ENCODE data around the gene KRTAP10-4.
A peak's percentile ranks its signal among the peaks of the same experiment; 100 is the strongest.
"Not testable (repeated sequence)": the region's sequence is repeated elsewhere in the genome, so short reads cannot be mapped to it uniquely, and the experiment has no call there.

Gene KRTAP10-4, protein sequence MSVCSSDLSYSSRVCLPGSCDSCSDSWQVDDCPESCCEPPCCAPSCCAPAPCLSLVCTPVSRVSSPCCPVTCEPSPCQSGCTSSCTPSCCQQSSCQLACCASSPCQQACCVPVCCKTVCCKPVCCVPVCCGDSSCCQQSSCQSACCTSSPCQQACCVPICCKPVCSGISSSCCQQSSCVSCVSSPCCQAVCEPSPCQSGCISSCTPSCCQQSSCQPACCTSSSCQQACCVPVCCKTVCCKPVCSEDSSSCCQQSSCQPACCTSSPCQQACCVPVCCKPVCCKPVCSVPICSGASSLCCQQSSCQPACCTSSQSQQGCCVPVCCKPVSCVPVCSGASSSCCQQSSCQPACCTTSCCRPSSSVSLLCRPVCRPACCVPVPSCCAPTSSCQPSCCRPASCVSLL

DNA sequence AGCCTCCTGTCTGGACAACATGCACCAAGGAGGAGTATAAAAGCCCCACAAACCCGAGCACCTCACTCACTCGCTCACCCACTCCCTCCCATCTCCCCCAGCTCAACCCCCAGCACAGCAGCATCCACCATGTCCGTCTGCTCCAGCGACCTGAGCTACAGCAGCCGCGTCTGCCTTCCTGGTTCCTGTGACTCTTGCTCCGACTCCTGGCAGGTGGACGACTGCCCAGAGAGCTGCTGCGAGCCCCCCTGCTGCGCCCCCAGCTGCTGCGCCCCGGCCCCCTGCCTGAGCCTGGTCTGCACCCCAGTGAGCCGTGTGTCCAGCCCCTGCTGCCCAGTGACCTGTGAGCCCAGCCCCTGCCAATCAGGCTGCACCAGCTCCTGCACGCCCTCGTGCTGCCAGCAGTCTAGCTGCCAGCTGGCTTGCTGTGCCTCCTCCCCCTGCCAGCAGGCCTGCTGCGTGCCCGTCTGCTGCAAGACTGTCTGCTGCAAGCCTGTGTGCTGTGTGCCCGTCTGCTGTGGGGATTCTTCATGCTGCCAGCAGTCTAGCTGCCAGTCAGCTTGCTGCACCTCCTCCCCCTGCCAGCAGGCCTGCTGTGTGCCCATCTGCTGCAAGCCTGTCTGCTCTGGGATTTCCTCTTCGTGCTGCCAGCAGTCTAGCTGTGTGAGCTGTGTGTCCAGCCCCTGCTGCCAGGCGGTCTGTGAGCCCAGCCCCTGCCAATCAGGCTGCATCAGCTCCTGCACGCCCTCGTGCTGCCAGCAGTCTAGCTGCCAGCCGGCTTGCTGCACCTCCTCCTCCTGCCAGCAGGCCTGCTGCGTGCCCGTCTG is at the start of gene KRTAP10-4:
TSS of gene KRTAP10-4 (plus strand) at position 100 of the 827 bp plus-strand sequence. CDS start at position 130, 30 bp downstream.
- ATAC-seq, result not testable (repeated sequence)

DNA sequence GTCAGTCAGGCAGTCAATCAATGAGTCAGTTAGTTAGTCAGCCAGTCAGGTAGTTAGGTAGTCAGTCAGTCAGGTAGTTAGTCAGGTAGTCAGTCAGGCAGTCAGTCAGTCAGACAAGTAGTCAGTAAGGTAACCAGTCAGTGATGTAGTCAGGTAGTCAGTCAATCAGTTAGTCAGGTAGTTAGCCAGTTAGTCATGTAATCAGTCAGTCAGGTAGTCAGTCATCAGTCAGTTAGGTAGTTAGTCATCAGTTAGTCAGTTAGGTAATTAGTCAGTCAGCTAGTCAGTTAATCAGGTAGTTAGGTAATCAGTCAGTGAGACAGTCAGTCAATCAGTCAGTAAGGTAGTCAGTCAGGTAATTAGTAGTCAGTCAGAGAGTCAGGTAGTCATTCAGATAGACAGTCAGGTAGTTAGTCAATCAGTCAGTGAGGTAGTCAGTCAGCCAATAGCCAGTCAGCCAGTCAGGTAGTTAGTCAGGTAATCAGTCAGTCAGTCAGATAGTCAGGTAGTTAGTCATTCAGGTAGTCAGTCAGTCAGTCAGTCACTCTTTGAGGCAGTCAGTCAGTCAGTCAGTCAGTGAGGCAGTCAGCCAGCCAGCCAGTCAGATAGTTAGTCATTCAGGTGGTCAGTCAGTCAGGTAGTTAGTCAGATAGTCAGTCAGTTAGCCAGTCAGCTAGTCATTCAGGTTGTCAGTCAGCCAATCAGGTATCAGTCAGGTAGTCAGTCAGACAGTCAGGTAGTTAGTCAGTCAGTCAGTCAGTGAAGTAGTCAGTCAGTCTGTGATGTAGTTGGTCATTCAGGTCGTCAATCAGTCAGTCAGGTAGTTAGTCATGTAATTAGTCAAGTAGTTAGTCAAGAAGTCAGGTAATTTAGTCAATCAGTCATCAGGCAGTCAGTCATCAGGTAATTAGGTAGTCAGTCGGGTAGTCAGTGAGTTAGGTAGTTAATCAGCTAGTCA is 48.8 kb upstream of the KRTAP10-4 start:
- Mint-ChIP-seq H3K4me1 (no peaks in the 10 kb centered on the region), H3K9me3 (no peaks in the 10 kb centered on the region), H3K27me3 (peaks cover 11% of the 10 kb centered on the region), H3K4me3 (no peak overlapping the region), H3K36me3 (no peaks in the 10 kb centered on the region), H3K27ac (no peak overlapping the region)
- ATAC-seq, result no peak

More for the DNA sequence above, at the start of gene KRTAP10-4:
- H3K27ac Mint-ChIP-seq, H3K36me3 Mint-ChIP-seq, H3K4me3 Mint-ChIP-seq: not testable (repeated sequence)
- Mint-ChIP-seq H3K4me1 (peaks cover 15% of the 10 kb centered on the region), H3K9me3 (peaks cover 23% of the 10 kb centered on the region), H3K27me3 (peaks cover 71% of the 10 kb centered on the region)

- H3K36me3 Mint-ChIP-seq, result no peaks in the 10 kb centered on the region
- H3K4me1 Mint-ChIP-seq, result no peaks in the 10 kb centered on the region
- no peak overlapping the region for H3K27ac Mint-ChIP-seq
- H3K4me3 Mint-ChIP-seq, result no peak overlapping the region
- no peak for ATAC-seq
- no peaks in the 10 kb centered on the region for H3K9me3 Mint-ChIP-seq
- peaks cover 19% of the 10 kb centered on the region for H3K27me3 Mint-ChIP-seq
Measured at GRCh38 chr21:44525391-44526095, 48.0 kb upstream of the KRTAP10-4 start.

GRCh38 chr21:44526096-44526997 is 47.2 kb upstream of the KRTAP10-4 start:
- ATAC-seq, result no peak
- Mint-ChIP-seq H3K27me3 (peaks cover 27% of the 10 kb centered on the region), H3K9me3 (no peaks in the 10 kb centered on the region), H3K4me3 (no peak overlapping the region), H3K4me1 (no peaks in the 10 kb centered on the region), H3K36me3 (no peaks in the 10 kb centered on the region), H3K27ac (no peak overlapping the region)

DNA sequence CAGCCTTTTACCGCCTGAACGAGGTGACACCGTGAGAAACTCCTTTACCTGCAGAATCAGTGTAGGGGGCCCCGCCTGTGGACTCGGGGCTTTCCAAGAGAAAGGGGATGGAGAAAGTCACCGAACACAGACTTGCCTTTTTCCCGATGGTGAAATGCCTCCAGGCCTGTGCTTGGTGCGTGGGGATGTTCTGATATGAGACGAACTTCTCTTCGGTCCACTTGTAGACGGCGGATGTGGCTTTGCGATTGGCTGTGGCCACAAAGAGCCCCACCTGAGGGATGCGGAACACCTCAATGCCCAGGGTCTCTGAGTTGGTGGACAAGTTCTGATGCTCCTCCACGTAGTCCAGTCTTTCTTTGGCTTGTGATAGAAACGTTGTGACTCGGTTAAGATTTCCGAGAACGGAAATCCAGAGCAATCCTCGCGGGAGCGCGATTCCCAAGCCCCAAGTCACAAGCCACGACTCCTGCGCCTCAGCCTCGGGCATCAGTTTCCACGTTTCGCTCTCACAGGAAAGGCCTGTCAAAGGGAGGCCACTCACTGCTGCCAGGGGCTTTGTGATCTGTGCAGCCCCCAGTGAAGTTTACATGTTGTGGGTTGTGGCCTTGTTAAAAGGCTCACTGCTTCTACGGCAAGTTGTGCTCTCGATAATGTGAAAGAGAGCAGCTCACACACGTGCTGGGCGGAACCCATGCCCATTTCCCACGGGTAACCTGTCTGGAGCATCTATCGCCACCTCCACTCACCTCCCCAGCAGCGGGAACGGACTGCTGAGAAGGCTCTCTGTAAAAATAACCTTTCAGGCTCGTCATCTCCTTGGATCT is 46.2 kb upstream of the KRTAP10-4 start:
- H3K27ac Mint-ChIP-seq, result no peak overlapping the region
- no peaks in the 10 kb centered on the region for H3K9me3 Mint-ChIP-seq
- no peaks in the 10 kb centered on the region for H3K36me3 Mint-ChIP-seq
- peaks cover 36% of the 10 kb centered on the region for H3K27me3 Mint-ChIP-seq
- H3K4me3 Mint-ChIP-seq, result no peak overlapping the region
- H3K4me1 Mint-ChIP-seq, result no peaks in the 10 kb centered on the region
- no peak for ATAC-seq

GRCh38 chr21:44527983-44528633 is 45.4 kb upstream of the KRTAP10-4 start:
- Mint-ChIP-seq H3K36me3 (no peaks in the 10 kb centered on the region), H3K9me3 (no peaks in the 10 kb centered on the region), H3K27ac (no peak overlapping the region), H3K27me3 (peaks cover 37% of the 10 kb centered on the region), H3K4me3 (no peak overlapping the region), H3K4me1 (no peaks in the 10 kb centered on the region)
- peak; percentile 7 for ATAC-seq

DNA sequence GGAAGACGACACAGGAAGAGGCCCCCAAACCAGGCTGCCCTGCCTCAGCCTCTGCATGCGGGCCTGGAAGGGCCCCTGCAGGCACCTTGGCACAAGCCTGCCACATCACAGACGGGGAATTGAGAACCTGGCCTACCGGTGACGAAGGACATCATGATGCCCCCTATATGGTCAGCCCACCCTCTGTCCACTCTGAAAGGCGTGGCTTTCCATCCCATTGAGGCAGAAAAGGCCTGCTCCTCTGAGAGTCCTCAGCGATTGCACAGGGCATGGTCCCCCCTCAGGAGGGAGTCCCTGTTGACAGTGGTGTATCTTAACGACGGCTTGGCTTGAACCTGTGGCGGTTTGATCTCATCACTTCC is 44.9 kb upstream of the KRTAP10-4 start:
- Mint-ChIP-seq H3K36me3 (no peaks in the 10 kb centered on the region), H3K27me3 (peaks cover 37% of the 10 kb centered on the region), H3K4me1 (no peaks in the 10 kb centered on the region), H3K9me3 (no peaks in the 10 kb centered on the region), H3K27ac (no peak overlapping the region), H3K4me3 (no peak overlapping the region)
- ATAC-seq, result no peak

- ATAC-seq, result no peak
- Mint-ChIP-seq H3K9me3 (no peaks in the 10 kb centered on the region), H3K36me3 (no peaks in the 10 kb centered on the region), H3K27ac (no peak overlapping the region), H3K27me3 (peaks cover 37% of the 10 kb centered on the region), H3K4me1 (no peaks in the 10 kb centered on the region), H3K4me3 (no peak overlapping the region)
Measured at GRCh38 chr21:44529011-44529421, 44.5 kb upstream of the KRTAP10-4 start.

- Mint-ChIP-seq H3K27ac (no peak overlapping the region), H3K27me3 (peaks cover 37% of the 10 kb centered on the region), H3K9me3 (no peaks in the 10 kb centered on the region), H3K36me3 (no peaks in the 10 kb centered on the region), H3K4me1 (no peaks in the 10 kb centered on the region), H3K4me3 (no peak overlapping the region)
- ATAC-seq, result no peak
Measured at GRCh38 chr21:44529503-44530125, 43.9 kb upstream of the KRTAP10-4 start.

DNA sequence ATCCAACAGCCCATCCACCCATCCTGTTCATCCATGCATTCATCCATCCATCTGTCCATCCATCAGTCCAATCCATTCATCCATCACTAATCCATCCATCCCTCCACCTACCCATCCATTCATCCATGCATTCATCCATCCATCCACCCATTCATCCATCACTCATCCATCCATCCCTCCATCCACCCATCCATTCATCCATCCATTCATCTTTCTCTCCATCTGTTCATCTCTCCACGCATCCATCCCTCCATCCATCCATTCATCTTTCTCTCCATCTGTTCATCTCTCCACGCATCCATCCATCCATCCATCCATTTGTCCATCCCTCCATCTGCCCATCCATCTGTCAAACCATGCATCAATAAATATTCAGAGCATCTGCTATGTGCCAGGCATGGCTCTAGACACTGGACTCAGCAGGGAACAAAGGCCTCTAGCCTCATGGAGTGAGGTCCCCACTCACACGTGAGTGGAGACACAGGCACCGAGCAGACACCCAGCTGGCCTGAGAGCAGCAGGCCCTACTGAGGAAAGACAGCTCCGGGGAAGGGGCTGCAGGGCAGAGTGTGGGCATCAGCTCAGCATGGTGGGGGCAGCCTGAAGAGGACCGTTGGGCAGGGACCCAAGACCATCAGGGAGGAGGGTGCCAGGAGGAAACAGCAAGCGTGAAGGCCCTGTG is 43.2 kb upstream of the KRTAP10-4 start:
- no peaks in the 10 kb centered on the region for H3K9me3 Mint-ChIP-seq
- no peak for ATAC-seq
- no peaks in the 10 kb centered on the region for H3K4me1 Mint-ChIP-seq
- no peak overlapping the region for H3K4me3 Mint-ChIP-seq
- H3K27ac Mint-ChIP-seq, result no peak overlapping the region
- H3K27me3 Mint-ChIP-seq, result peaks cover 37% of the 10 kb centered on the region
- no peaks in the 10 kb centered on the region for H3K36me3 Mint-ChIP-seq

- H3K27ac Mint-ChIP-seq, result no peak overlapping the region
- H3K27me3 Mint-ChIP-seq, result peaks cover 37% of the 10 kb centered on the region
- no peaks in the 10 kb centered on the region for H3K4me1 Mint-ChIP-seq
- ATAC-seq, result no peak
- H3K4me3 Mint-ChIP-seq, result no peak overlapping the region
- H3K36me3 Mint-ChIP-seq, result no peaks in the 10 kb centered on the region
- no peaks in the 10 kb centered on the region for H3K9me3 Mint-ChIP-seq
Measured at GRCh38 chr21:44530903-44531605, 42.5 kb upstream of the KRTAP10-4 start.
